K562 (cell line): ENCODE measurements around the gene EIF4G1. TPM values are rescaled to one million over a fixed set of nuclear protein-coding genes. Genes with fewer than 3 reads are reported as not detected.

ENCODE experiments used
- CBFA2T3 ChIP-seq: fragments of 450-650 bp; IDR thresholded peaks from 2 replicates; pipeline ENCODE4 v1.6.1; 2017
- ETV1 ChIP-seq: fragments of 450-650 bp; conservative IDR thresholded peaks from 2 replicates; pipeline ENCODE4 v1.6.1; 2016; ENCODE audit warnings: missing genetic modification characterization, control low read depth, low read depth, missing compliant biosample characterization
- GATA2 ChIP-seq: sonication (generic); formaldehyde crosslinking; IDR thresholded peaks from 2 replicates; pipeline ENCODE4 v1.4.0; 2020; ENCODE audit warnings: mild to moderate bottlenecking, missing genetic modification reagents
- MEIS2 ChIP-seq: fragments of 450-650 bp; IDR thresholded peaks from 2 replicates; pipeline ENCODE4 v1.6.1; 2014; ENCODE audit warnings: mild to moderate bottlenecking; ENCODE audit not compliant: partially characterized antibody
- POLR2AphosphoS5 ChIP-seq: IDR thresholded peaks from 2 replicates; pipeline ENCODE4 v1.6.1; 2011; ENCODE audit warnings: mild to moderate bottlenecking, low read depth, low read length, moderate library complexity; ENCODE audit not compliant: control insufficient read depth, insufficient read depth
- POLR2G ChIP-seq: fragments of 200-400 bp; formaldehyde crosslinking; IDR thresholded peaks from 2 replicates; pipeline ENCODE4 v1.6.1; 2017; ENCODE audit warnings: low read depth, mild to moderate bottlenecking, antibody characterized with exemption, low read length, moderate library complexity
- SREBF1 ChIP-seq: fragments of 150-350 bp; IDR thresholded peaks from 2 replicates; pipeline ENCODE4 v1.6.1; 2014; ENCODE audit warnings: antibody characterized with exemption, low read depth, low read length, borderline replicate concordance
- polyA plus RNA-seq, 8 experiments: library from polyadenylated mRNA; depleted of rRNA in 4 of 8; stranded (reverse) in 5 of 8; unstranded in 3 of 8; fragments of >200 nt; fragmentation: Nextera tagmentation in 2 of 8; fragmentation: Illumina TruSeq in 1 of 8; extraction: Ambion mirVana in 2 of 8; extraction: Trizol in 1 of 8; gene quantifications; 2 replicates each; pipeline versions ENCODE4 v1.2.1 to v1.2.3, GENCODE V29; 2011 to 2014; ENCODE audit warnings: inconsistent platforms in 1 of 8, missing spikeins in 1 of 8
- total RNA-seq, 7 experiments: library from RNA; depleted of rRNA in 6 of 7; stranded (reverse); fragments of >200 nt in 6 of 7; fragmentation: Illumina TruSeq in 2 of 7; extraction: Trizol in 2 of 7; gene quantifications; 2 replicates each; pipeline versions ENCODE4 v1.2.1 to v1.2.3, GENCODE V29; 2011 to 2021; ENCODE audit warnings: low replicate concordance in 1 of 7
- TF ChIP-seq, protein P1 (sequence below): sonication (generic); formaldehyde crosslinking; IDR thresholded peaks from 2 replicates; pipeline ENCODE4 v1.8.1; 2023; ENCODE audit warnings: mild to moderate bottlenecking, missing genetic modification reagents
- TF ChIP-seq, protein P2 (sequence below), 2 experiments: fragments of 450-650 bp in 1 of 2; IDR thresholded peaks; 2 replicates each; pipeline ENCODE4 v1.6.1; 2011 to 2017; ENCODE audit warnings: low read depth in 2 of 2, antibody characterized with exemption in 1 of 2, borderline replicate concordance in 1 of 2, low read length in 1 of 2, mild to moderate bottlenecking in 1 of 2, mixed read lengths in 1 of 2; ENCODE audit not compliant: control insufficient read depth in 1 of 2
- TF ChIP-seq, protein P3 (sequence below), 2 experiments: fragments of 450-650 bp; formaldehyde crosslinking in 1 of 2; IDR thresholded peaks; 2 replicates each; pipeline versions ENCODE4 v1.4.0 to v1.6.1; 2014 to 2020; ENCODE audit warnings: mild to moderate bottlenecking in 2 of 2, borderline replicate concordance in 1 of 2, low read depth in 1 of 2

EIF4G1 gene
- total and polyA plus RNA-seq, 9 of the 15 experiments (the other 6 are each of a cell fraction or from before 2014, with no cell fraction given), result 4.6 to 505 (median 155) TPM

DNA sequence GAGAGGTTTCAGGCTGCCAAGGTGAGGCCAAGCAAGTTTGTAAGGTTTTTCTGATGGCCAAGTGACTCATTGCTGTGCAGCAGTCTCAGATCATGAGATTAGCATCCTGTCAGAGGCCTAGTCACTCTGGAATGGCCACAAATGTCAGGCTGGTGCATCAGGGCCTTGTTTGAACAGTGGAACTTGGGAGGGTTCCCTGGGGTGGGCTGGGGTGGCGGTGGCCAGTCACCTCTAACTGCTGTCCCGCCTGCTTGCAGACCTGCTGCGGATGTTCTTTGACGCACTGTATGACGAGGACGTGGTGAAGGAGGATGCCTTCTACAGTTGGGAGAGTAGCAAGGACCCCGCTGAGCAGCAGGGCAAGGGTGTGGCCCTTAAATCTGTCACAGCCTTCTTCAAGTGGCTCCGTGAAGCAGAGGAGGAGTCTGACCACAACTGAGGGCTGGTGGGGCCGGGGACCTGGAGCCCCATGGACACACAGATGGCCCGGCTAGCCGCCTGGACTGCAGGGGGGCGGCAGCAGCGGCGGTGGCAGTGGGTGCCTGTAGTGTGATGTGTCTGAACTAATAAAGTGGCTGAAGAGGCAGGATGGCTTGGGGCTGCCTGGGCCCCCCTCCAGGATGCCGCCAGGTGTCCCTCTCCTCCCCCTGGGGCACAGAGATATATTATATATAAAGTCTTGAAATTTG, 20.2 kb downstream of the EIF4G1 start (continued):
- TF ChIP-seq, protein P1, sequence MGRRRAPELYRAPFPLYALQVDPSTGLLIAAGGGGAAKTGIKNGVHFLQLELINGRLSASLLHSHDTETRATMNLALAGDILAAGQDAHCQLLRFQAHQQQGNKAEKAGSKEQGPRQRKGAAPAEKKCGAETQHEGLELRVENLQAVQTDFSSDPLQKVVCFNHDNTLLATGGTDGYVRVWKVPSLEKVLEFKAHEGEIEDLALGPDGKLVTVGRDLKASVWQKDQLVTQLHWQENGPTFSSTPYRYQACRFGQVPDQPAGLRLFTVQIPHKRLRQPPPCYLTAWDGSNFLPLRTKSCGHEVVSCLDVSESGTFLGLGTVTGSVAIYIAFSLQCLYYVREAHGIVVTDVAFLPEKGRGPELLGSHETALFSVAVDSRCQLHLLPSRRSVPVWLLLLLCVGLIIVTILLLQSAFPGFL, result no peak
- TF ChIP-seq POLR2G (peak; percentile 59), MEIS2 (peak; percentile 73), POLR2AphosphoS5 (peak; percentile 26; the same call in 1 of the 2 replicates), ETV1 (tag) (peak; percentile 42; the same call in 1 of the 2 replicates), CBFA2T3 (peak; percentile 20; the same call in 1 of the 2 replicates), SREBF1 (no peak), GATA2 (peak; percentile 87)
- TF ChIP-seq, protein P2, sequence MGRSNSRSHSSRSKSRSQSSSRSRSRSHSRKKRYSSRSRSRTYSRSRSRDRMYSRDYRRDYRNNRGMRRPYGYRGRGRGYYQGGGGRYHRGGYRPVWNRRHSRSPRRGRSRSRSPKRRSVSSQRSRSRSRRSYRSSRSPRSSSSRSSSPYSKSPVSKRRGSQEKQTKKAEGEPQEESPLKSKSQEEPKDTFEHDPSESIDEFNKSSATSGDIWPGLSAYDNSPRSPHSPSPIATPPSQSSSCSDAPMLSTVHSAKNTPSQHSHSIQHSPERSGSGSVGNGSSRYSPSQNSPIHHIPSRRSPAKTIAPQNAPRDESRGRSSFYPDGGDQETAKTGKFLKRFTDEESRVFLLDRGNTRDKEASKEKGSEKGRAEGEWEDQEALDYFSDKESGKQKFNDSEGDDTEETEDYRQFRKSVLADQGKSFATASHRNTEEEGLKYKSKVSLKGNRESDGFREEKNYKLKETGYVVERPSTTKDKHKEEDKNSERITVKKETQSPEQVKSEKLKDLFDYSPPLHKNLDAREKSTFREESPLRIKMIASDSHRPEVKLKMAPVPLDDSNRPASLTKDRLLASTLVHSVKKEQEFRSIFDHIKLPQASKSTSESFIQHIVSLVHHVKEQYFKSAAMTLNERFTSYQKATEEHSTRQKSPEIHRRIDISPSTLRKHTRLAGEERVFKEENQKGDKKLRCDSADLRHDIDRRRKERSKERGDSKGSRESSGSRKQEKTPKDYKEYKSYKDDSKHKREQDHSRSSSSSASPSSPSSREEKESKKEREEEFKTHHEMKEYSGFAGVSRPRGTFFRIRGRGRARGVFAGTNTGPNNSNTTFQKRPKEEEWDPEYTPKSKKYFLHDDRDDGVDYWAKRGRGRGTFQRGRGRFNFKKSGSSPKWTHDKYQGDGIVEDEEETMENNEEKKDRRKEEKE (IDR thresholded peaks at IDR 0.05; ENCODE audit: borderline replicate concordance in 1 of 2, control insufficient read depth in 1 of 2, low read depth in 2 of 2, low read length in 1 of 2), result 0 out of 4 replicates have a peak, but pooled peaks of 1 of the 2 experiments have one; percentile 64
- TF ChIP-seq, protein P3, sequence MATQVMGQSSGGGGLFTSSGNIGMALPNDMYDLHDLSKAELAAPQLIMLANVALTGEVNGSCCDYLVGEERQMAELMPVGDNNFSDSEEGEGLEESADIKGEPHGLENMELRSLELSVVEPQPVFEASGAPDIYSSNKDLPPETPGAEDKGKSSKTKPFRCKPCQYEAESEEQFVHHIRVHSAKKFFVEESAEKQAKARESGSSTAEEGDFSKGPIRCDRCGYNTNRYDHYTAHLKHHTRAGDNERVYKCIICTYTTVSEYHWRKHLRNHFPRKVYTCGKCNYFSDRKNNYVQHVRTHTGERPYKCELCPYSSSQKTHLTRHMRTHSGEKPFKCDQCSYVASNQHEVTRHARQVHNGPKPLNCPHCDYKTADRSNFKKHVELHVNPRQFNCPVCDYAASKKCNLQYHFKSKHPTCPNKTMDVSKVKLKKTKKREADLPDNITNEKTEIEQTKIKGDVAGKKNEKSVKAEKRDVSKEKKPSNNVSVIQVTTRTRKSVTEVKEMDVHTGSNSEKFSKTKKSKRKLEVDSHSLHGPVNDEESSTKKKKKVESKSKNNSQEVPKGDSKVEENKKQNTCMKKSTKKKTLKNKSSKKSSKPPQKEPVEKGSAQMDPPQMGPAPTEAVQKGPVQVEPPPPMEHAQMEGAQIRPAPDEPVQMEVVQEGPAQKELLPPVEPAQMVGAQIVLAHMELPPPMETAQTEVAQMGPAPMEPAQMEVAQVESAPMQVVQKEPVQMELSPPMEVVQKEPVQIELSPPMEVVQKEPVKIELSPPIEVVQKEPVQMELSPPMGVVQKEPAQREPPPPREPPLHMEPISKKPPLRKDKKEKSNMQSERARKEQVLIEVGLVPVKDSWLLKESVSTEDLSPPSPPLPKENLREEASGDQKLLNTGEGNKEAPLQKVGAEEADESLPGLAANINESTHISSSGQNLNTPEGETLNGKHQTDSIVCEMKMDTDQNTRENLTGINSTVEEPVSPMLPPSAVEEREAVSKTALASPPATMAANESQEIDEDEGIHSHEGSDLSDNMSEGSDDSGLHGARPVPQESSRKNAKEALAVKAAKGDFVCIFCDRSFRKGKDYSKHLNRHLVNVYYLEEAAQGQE (IDR thresholded peaks at IDR 0.05; ENCODE audit: borderline replicate concordance), result no peak
- TF ChIP-seq, protein P3 (CRISPR knock-in tag; IDR thresholded peaks at IDR 0.05; ENCODE audit: low read depth), result no peak
